SU-DHL-6 (cell line): ENCODE results near the gene MGP.

Source experiments
- H2AFZ ChIP-seq: fragments of 200-600 bp; sonication (generic); 2 replicates; pipeline ENCODE4 v1.6.1; 2014; ENCODE audit warnings: low read depth, mild to moderate bottlenecking, moderate library complexity, mixed read lengths, antibody characterized with exemption, low read length; ENCODE audit not compliant: severe bottlenecking
- H3F3A ChIP-seq: fragments of 200-600 bp; shearing (Covaris generic); 2 replicates; pipeline ENCODE4 v1.6.0; 2016; ENCODE audit warnings: antibody characterized with exemption, mild to moderate bottlenecking; ENCODE audit not compliant: insufficient read depth
- H3K27ac ChIP-seq: fragments of 200-600 bp; sonication (generic); 2 replicates; pipeline ENCODE4 v1.5.1; 2016; ENCODE audit warnings: low read depth, mild to moderate bottlenecking, low read length, moderate library complexity, mixed read lengths
- H3K27me3 ChIP-seq: fragments of 200-600 bp; sonication (generic), shearing (Covaris generic); 2 replicates; pipeline ENCODE4 v1.6.0; 2014; ENCODE audit warnings: mild to moderate bottlenecking, low read length
- H3K36me3 ChIP-seq: fragments of 200-600 bp; sonication (generic); 2 replicates; pipeline ENCODE4 v1.6.1; 2014; ENCODE audit warnings: mild to moderate bottlenecking, low read length, mixed read lengths
- H3K4me2 ChIP-seq: fragments of 300-600, 200-600 bp; shearing (Covaris generic), sonication (generic); 2 replicates; pipeline ENCODE4 v1.6.0; 2014; ENCODE audit warnings: low read length, low read depth, mild to moderate bottlenecking; ENCODE audit not compliant: poor library complexity, severe bottlenecking
- H3K4me3 ChIP-seq: fragments of 200-600 bp; sonication (generic); 2 replicates; pipeline ENCODE4 v1.5.1; 2014; ENCODE audit warnings: antibody characterized with exemption, low read length, mild to moderate bottlenecking, mixed read lengths; ENCODE audit not compliant: insufficient read depth, poor library complexity, severe bottlenecking
- H3K79me2 ChIP-seq: fragments of 200-600 bp; sonication (generic); 2 replicates; pipeline ENCODE4 v1.6.1; 2014; ENCODE audit warnings: mild to moderate bottlenecking, low read length, moderate library complexity; ENCODE audit not compliant: insufficient read depth
- H3K9ac ChIP-seq: fragments of 200-600 bp; sonication (generic); 2 replicates; pipeline ENCODE4 v1.7.0; 2014; ENCODE audit warnings: mild to moderate bottlenecking, low read length
- H3K9me2 ChIP-seq: fragments of 200-600 bp; sonication (generic); replicated peaks from 2 replicates; pipeline ENCODE4 v1.6.1; 2014; ENCODE audit warnings: low read length; ENCODE audit not compliant: insufficient read depth
- H3K9me3 ChIP-seq: fragments of 200-600 bp; sonication (generic); 2 replicates; pipeline ENCODE4 v1.6.1; 2014; ENCODE audit warnings: low read length, mixed read lengths; ENCODE audit not compliant: insufficient read depth
- H4K20me1 ChIP-seq: fragments of 200-600 bp; sonication (generic); 2 replicates; pipeline ENCODE4 v1.6.1; 2014; ENCODE audit warnings: low read depth, mild to moderate bottlenecking, antibody characterized with exemption, low read length, moderate library complexity, mixed read lengths
- CTCF ChIP-seq: fragments of 200-600 bp; sonication (generic); IDR thresholded peaks from one replicate; pipeline ENCODE4 v1.5.1; 2017; ENCODE audit warnings: antibody characterized with exemption, mild to moderate bottlenecking, low read length, moderate library complexity; ENCODE audit not compliant: insufficient read depth, poor library complexity, severe bottlenecking
- EZH2phosphoT487 ChIP-seq: fragments of 200-600 bp; sonication (generic), shearing (Covaris generic); conservative IDR thresholded peaks from 2 replicates; pipeline ENCODE4 v1.6.1; 2018; ENCODE audit warnings: mild to moderate bottlenecking, antibody characterized with exemption, low read length, moderate library complexity, mixed read lengths

MGP gene

GRCh38 chr12:14833336-14833735, 52.3 kb downstream of the MGP start:
- Histone ChIP-seq H3K27me3 (no peaks in the 10 kb centered on the region), H3K79me2 (no peaks in the 10 kb centered on the region), H3K9me3 (no peaks in the 10 kb centered on the region), H3K9ac (no peak overlapping the region), H3K27ac (no peak overlapping the region), H2AFZ (no peak overlapping the region), H3K4me2 (no peak overlapping the region), H4K20me1 (no peaks in the 10 kb centered on the region), H3K9me2 (no peaks in the 10 kb centered on the region), H3K36me3 (no peaks in the 10 kb centered on the region), H3F3A (no peaks in the 10 kb centered on the region), H3K4me3 (no peak overlapping the region)
- no peak for TF ChIP-seq EZH2phosphoT487
- no peak for TF ChIP-seq CTCF
